Measurements from ENCODE around the gene SH3BP5L. TPM values are rescaled to one million over a fixed set of nuclear protein-coding genes. Genes with fewer than 3 reads are reported as not detected.

Gene SH3BP5L
- total and polyA plus RNA-seq, 2 of the 13 experiments (the other 11 are each of a cell fraction or from before 2014, with no cell fraction given) = 10.3 to 14.9 TPM

- TF ChIP-seq ZEB1 (IDR thresholded peaks at IDR 0.05; ENCODE audit: insufficient replicate concordance, low read depth) (peak; percentile 23), MTERF4 (CRISPR knock-in tag; IDR thresholded peaks at IDR 0.05) (peak; percentile 77; the same call in 1 of the 2 replicates), IKZF1 (IDR thresholded peaks at IDR 0.05) (no peak), PAX8 (CRISPR knock-in tag; IDR thresholded peaks at IDR 0.05; ENCODE audit: borderline replicate concordance) (no peak), NCOA1 (CRISPR knock-in tag; IDR thresholded peaks at IDR 0.05) (peak; percentile 87; the same call in 1 of the 2 replicates), HNRNPLL (IDR thresholded peaks at IDR 0.05; ENCODE audit: low read depth, low read length, poor library complexity, severe bottlenecking) (peak; percentile 70), PATZ1 (CRISPR knock-in tag; IDR thresholded peaks at IDR 0.05) (peak; percentile 62; the same call in 1 of the 2 replicates), MLX (CRISPR knock-in tag; IDR thresholded peaks at IDR 0.05) (no peak), IKZF4 (CRISPR knock-in tag; IDR thresholded peaks at IDR 0.05; ENCODE audit: borderline replicate concordance, low read depth, not compliant biosample characterization) (no peak), KDM5A (IDR thresholded peaks at IDR 0.05; ENCODE audit: borderline replicate concordance, low read length) (peak; percentile 85; the same call in 1 of the 2 replicates), SP1 (IDR thresholded peaks at IDR 0.05) (no peak), SP1 (CRISPR knock-in tag; IDR thresholded peaks at IDR 0.05) (peak; percentile 58; the same call in 1 of the 2 replicates), GTF2F1 (IDR thresholded peaks at IDR 0.05; ENCODE audit: low read length) (0 out of 2 replicates have a peak, but pooled peaks have one; percentile 18), JUND (CRISPR knock-in tag; IDR thresholded peaks at IDR 0.05) (peak; percentile 30; the same call in 1 of the 2 replicates), RXRB (CRISPR knock-in tag; IDR thresholded peaks at IDR 0.05; ENCODE audit: borderline replicate concordance) (peak; percentile 31; the same call in 1 of the 2 replicates), ZFP91 (CRISPR knock-in tag; IDR thresholded peaks at IDR 0.05; ENCODE audit: borderline replicate concordance) (peak; percentile 86; the same call in 1 of the 2 replicates), CERS6 (CRISPR knock-in tag; IDR thresholded peaks at IDR 0.05) (0 out of 2 replicates have a peak, but pooled peaks have one; percentile 39), DMAP1 (CRISPR knock-in tag; IDR thresholded peaks at IDR 0.05) (peak; percentile 69), SRSF9 (IDR thresholded peaks at IDR 0.05; ENCODE audit: borderline replicate concordance, insufficient read depth, low read depth, low read length, poor library complexity, severe bottlenecking) (no peak), ZNF20 (CRISPR knock-in tag; IDR thresholded peaks at IDR 0.05) (no peak), ASH2L (IDR thresholded peaks at IDR 0.05; ENCODE audit: insufficient read length, low read depth, low read length) (peak; percentile 95), ZNF329 (CRISPR knock-in tag; IDR thresholded peaks at IDR 0.05; ENCODE audit: low read depth) (0 out of 2 replicates have a peak, but pooled peaks have one; percentile 51), NFIC (IDR thresholded peaks at IDR 0.05; ENCODE audit: low read length) (0 out of 2 replicates have a peak, but pooled peaks have one; percentile 52)
These were observed at the start of gene SH3BP5L (continued) for GRCh38 chr1:248825909-248826760.
